Right cardiac atrium (tissue), 5 donors: Measurements from ENCODE around the gene TRIM61. TPM values are rescaled to one million over a fixed set of nuclear protein-coding genes. Genes with fewer than 3 reads are reported as not detected.
"Not testable (repeated sequence)": the region's sequence is repeated elsewhere in the genome, so short reads cannot be mapped to it uniquely, and the experiment has no call there.

Source experiments
- ATAC-seq, 2 donors: fragments of 200-7000 bp; cut with Tn5 transposase; one replicate each; pipeline versions ENCODE4 v1.8.0 to v1.9.1; 2020; ENCODE audit warnings: moderate library complexity in 2 of 2, mild to moderate bottlenecking in 1 of 2
- DNase-seq, 3 donors: peaks; one replicate each; pipeline ENCODE4 v3.0.0-alpha.2; 2020
- H3K27ac ChIP-seq: one replicate; pipeline ENCODE4 v1.5.1; 2013; ENCODE audit warnings: mild to moderate bottlenecking, low read length, control low read depth, moderate library complexity
- H3K27me3 ChIP-seq: one replicate; pipeline ENCODE4 v1.6.1; 2013; ENCODE audit not compliant: control insufficient read depth, insufficient read depth
- H3K4me1 ChIP-seq: one replicate; pipeline ENCODE4 v1.6.1; 2013; ENCODE audit warnings: low read length; ENCODE audit not compliant: control insufficient read depth, insufficient read depth
- H3K4me3 ChIP-seq: one replicate; pipeline ENCODE4 v1.5.1; 2013; ENCODE audit warnings: low read length, control low read depth
- H3K9me3 ChIP-seq: one replicate; pipeline ENCODE4 v1.6.1; 2013; ENCODE audit warnings: low read length; ENCODE audit not compliant: control insufficient read depth
- WGBS: extraction: QIAGEN DNeasy Blood & Tissue Kit; methylation state at CpG from one replicate; pipeline ENCODE4 v1.1.7; 2013; 5-methylcytosine and 5-hydroxymethylcytosine counted together
- intact Hi-C, 4 donors: fragments of 100-400 bp; cut with DNase I; formaldehyde crosslinking; loops; one replicate each; pipeline versions ENCODE4 v1.11.0 to v1.14.0; 2022 to 2023
- polyA plus RNA-seq: library from polyadenylated mRNA; stranded (reverse); fragments of 200-250 nt; gene quantifications from one replicate; pipeline ENCODE4 v1.2.3, GENCODE V29; 2013
- total RNA-seq, 4 donors: library from RNA; stranded (reverse); fragmentation: NEBNext Ultra II Directional; extraction: Animal tissue kit (Norgen Biotek cat#: 25700); gene quantifications; one replicate each; pipeline ENCODE4 v1.2.1, GENCODE V29; 2021
- donor health status: healthy with polysubstance abuse.
- donor health status: DM: no; HTN: yes; CAD: no.
- donor health status: DM: no; HTN: no; CAD: no.
- donor health status: DM: no; HTN: yes; CAD: no; lungs with severe emphysema.
- donor health status: DM: yes; HTN: yes; CAD: no.

The TRIM61 gene
- total and polyA plus RNA-seq, 5 donors, result 2.3 to 4.2 (median 3.2) TPM

DNA sequence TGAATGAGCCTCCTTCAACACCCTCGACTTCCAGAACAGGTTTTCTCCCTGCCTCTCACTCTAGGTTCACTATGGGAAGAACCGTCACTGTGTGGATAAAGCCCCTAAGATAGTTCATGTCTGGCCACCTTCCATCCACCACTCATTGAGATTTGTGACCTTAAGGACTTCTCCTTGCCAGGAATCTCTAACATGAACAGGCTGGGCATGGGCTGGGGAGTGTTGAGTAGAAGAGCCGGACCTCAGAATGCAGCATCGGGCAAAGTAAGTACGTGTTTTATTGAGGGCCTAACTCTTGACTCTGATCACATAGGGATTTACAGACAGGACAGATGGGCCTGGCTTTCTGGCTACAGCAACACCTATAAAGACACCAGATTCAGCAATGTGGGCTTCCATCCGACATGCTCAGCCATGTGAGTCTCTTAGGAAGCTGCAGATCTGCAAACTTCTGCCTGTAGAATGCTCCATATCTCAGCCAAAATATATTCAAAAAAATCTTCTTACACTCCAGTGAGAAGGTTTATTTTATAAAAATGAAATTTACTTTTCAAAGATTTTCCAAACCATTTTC lies 28.0 kb upstream of the TRIM61 start:
- no peaks in the 10 kb centered on the region for H3K27me3 ChIP-seq

DNA sequence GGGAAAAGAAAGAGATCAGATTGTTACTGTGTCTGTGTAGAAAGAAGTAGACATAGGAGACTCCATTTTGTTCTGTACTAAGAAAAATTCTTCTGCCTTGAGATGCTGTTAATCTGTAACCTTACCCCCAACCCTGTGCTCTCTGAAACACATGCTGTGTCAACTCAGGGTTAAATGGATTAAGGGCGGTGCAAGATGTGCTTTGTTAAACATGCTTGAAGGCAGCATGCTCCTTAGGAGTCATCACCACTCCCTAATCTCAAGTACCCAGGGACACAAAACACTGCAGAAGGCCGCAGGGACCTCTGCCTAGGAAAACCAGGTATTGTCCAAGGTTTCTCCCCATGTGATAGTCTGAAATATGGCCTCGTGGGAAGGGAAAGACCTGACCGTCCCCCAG lies 24.5 kb upstream of the TRIM61 start:
- DNase-seq, H3K27me3 ChIP-seq, H3K9me3 ChIP-seq, intact Hi-C loops, H3K4me1 ChIP-seq, ATAC-seq, H3K4me3 ChIP-seq, H3K27ac ChIP-seq: not testable (repeated sequence)
- 58% methylated on average over 4 of the region's 4 CpGs for WGBS

More for the DNA sequence above, 28.0 kb upstream of the TRIM61 start:
- no peaks in the 10 kb centered on the region for H3K4me1 ChIP-seq
- WGBS, result 77% methylated on average over 6 of the region's 6 CpGs
- intact Hi-C loops, result no loop called here
- ATAC-seq (no peak), DNase-seq (no peak)
- no peak overlapping the region for H3K4me3 ChIP-seq
- no peak overlapping the region for H3K27ac ChIP-seq
- no peaks in the 10 kb centered on the region for H3K9me3 ChIP-seq

DNA sequence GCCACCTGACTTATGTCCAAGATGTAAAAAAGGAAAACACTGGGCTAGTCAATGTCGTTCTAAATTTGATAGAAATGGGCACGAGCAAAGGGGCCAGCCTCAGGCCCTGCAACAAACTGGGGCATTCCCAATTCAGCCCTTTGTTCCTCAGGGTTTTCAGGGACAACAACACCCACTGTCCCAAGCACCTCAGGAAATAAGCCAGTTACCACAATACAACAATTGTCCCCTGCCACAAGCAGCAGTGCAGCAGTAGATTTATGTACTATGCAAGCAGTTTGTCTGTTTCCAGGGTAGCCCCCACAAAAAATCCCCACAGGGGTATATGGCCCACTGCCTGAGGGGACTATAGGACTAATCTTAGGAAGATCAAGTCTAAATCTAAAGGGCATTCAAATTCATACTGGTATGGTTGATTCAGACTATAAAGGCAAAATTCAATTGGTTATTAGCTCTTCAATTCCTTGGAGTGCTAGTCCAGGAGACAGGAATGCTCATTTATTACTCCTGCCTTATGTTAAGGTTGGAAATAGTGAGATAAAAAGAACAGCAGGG lies 21.1 kb upstream of the TRIM61 start:
- H3K27me3 ChIP-seq, H3K27ac ChIP-seq, DNase-seq, intact Hi-C loops, H3K4me1 ChIP-seq, H3K9me3 ChIP-seq, ATAC-seq, H3K4me3 ChIP-seq: not testable (repeated sequence)
- WGBS, result 70% methylated on average over 2 of the region's 2 CpGs

DNA sequence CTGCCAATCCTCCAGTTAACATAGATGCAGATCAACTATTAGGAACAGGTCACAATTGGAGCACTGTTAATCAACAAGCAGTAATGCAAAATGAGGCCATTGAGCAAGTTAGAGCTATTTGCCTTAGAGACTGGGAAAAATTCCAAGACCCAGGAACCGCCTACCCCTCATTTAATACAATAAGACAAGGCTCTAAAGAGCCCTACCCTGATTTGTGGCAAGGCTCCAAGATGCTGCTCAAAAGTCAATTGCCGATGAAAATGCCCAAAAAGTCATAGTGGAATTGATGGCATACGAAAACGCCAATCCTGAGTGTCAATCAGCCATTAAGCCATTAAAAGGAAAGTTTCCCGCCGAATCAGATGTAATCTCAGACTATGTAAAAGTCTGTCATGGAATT lies 20.5 kb upstream of the TRIM61 start:
- ATAC-seq, result no peak
- no peaks in the 10 kb centered on the region for H3K9me3 ChIP-seq
- 71% methylated on average over 6 of the region's 6 CpGs for WGBS
- H3K27ac ChIP-seq, result no peak overlapping the region
- no peaks in the 10 kb centered on the region for H3K27me3 ChIP-seq
- intact Hi-C loops, result no loop called here
- H3K4me3 ChIP-seq, result no peak overlapping the region
- no peak for DNase-seq
- H3K4me1 ChIP-seq, result no peaks in the 10 kb centered on the region

DNA sequence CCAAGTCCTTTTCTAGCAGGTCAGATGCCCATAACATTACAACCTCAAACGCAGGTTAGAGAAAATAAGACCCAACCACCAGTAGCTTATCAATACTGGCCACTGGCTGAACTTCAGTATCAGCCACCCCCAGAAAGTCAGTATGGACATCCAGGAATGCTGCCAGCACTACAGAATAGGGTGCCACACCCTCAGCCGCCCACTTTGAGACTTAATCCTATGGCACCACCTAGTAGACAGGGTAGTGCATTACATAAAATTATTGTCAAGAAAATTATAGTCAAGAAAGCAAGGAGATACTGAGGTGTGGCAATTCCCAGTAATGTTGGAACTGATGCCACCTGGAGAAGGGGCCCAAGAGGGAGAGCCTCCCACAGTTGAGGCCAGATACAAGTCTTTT lies 19.9 kb upstream of the TRIM61 start:
- intact Hi-C loops, result no loop called here
- Histone ChIP-seq H3K4me3 (no peak overlapping the region), H3K4me1 (no peaks in the 10 kb centered on the region), H3K9me3 (no peaks in the 10 kb centered on the region), H3K27ac (no peak overlapping the region), H3K27me3 (no peaks in the 10 kb centered on the region)
- DNase-seq, result no peak
- no peak for ATAC-seq
- WGBS, result 74% methylated on average over 2 of the region's 2 CpGs

DNA sequence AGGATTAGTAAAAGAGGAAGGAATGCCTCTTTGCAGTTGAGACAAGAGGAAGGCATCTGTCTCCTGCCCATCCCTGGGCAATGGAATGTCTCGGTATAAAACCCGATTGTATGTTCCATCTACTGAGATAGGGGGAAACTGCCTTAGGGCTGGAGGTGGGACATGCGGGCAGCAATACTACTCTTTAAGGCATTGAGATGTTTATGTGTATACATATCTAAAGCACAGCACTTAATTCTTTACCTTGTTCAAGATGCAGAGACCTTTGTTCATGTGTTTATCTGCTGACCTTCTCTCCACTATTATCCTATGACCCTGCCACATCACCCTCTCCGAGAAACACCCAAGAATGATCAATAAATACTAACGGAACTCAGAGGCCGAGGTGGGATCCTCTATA lies 18.7 kb upstream of the TRIM61 start:
- H3K9me3 ChIP-seq, H3K27me3 ChIP-seq, H3K4me1 ChIP-seq, DNase-seq, H3K4me3 ChIP-seq, ATAC-seq, H3K27ac ChIP-seq, intact Hi-C loops: not testable (repeated sequence)
- 83% methylated on average over 6 of the region's 6 CpGs for WGBS

DNA sequence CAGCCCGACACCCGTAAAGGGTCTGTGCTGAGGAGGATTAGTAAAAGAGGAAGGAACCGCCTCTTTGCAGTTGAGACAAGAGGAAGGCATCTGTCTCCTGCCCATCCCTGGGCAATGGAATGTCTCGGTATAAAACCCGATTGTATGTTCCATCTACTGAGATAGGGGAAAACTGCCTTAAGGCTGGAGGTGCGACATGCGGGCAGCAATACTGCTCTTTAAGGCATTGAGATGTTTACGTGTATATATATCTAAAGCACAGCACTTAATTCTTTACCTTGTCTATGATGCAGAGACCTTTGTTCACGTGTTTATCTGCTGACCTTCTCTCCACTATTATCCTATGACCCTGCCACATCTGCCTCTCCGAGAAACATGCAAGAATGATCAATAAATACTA lies 13.3 kb upstream of the TRIM61 start:
- DNase-seq, intact Hi-C loops, ATAC-seq, H3K9me3 ChIP-seq, H3K4me1 ChIP-seq, H3K27ac ChIP-seq, H3K4me3 ChIP-seq, H3K27me3 ChIP-seq: not testable (repeated sequence)
- 78% methylated on average over 10 of the region's 10 CpGs for WGBS

DNA sequence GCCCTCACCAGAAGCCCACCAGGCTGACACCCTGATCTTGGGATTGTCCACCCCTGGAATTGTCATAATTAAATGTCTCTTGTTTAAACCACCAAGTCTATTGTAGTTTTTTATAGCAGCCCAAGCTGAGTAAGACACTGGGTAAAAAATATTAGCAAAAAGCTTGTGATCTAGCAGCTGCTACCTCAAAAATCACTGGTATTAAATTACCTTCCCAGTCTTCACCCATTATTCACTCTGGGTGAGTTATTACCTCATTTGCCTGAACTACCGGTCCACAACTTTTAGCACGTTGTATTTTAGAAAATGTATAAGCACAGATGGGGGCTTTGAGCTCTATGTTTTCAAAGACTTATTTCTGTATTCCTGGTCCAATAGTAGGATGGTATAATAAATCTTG lies 12.0 kb upstream of the TRIM61 start:
- H3K4me3 ChIP-seq, result no peak overlapping the region
- no peak for ATAC-seq
- intact Hi-C loops, result no loop called here
- WGBS, result 85% methylated on average over 2 of the region's 2 CpGs
- H3K4me1 ChIP-seq, result no peaks in the 10 kb centered on the region
- H3K27ac ChIP-seq, result no peak overlapping the region
- no peak for DNase-seq
- no peaks in the 10 kb centered on the region for H3K27me3 ChIP-seq
- H3K9me3 ChIP-seq, result no peaks in the 10 kb centered on the region

DNA sequence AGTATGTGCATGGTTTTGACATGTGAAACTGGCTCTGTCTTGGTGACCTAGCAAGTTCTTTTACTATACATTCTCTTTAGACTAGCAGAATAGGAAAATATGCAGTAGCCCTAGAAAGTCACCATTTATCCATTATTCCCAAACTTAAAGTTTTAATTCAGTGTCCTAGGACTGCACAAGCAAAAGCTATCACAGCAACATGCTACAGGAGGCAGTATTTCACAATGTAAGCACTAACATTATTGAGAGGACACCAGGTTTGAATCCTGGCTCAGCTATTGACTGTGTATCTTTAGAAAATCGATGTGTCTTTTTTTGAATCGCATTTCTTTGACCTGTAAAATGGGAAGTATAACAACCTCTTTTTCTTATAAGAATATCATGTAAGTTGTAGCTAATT lies 5.5 kb downstream of the TRIM61 start:
- WGBS, result 91% methylated on average over 2 of the region's 2 CpGs
- intact Hi-C loops, H3K4me3 ChIP-seq, H3K27ac ChIP-seq, H3K27me3 ChIP-seq, H3K4me1 ChIP-seq, DNase-seq, H3K9me3 ChIP-seq, ATAC-seq: not testable (repeated sequence)

DNA sequence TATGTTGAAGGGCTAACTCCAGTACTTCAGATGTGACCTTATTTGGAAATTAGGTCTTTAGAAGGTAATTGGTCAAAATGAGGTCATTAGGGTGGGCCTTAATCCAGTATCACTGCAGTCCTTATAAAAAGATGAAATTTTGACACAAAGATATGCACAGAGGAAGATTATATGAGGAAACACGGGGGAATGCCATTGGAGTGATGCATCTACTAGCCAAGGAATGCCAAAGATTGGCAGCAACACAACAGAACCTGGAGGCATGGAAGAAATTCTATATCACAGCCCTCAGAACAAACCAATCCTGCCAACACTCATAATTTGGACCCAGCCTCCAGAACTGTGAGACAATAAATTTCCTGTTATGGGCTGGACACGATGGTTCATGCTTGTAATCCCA lies 17.6 kb downstream of the TRIM61 start:
- ATAC-seq (no peak), DNase-seq (no peak)
- WGBS, result 79% methylated on average over 2 of the region's 2 CpGs
- Histone ChIP-seq H3K9me3 (no peaks in the 10 kb centered on the region), H3K4me3 (no peak overlapping the region), H3K4me1 (no peaks in the 10 kb centered on the region), H3K27ac (no peak overlapping the region), H3K27me3 (no peaks in the 10 kb centered on the region)
- intact Hi-C loops, result no loop called here

DNA sequence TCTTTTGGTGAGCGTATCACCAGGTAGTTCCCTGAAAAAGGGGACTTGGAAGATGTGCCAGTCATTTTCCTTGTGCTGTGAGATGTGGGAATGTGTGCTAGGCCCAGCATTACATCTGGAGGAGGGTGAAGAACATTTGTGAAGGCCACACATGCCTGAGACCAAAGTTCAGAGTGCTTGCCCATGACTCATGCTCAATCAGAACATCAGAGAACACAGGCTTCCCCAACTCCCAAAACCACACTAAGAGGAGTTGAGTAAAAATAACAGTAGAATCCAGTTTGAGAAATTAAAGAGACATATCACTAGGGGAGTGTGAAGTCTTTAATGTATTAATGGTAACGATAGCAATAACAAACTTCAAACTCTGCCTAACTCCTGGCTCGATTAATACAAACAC lies 18.0 kb downstream of the TRIM61 start:
- H3K4me1 ChIP-seq, H3K9me3 ChIP-seq, intact Hi-C loops, H3K27ac ChIP-seq, DNase-seq, H3K4me3 ChIP-seq, ATAC-seq, H3K27me3 ChIP-seq: not testable (repeated sequence)
- WGBS, result 93% methylated on average over 2 of the region's 3 CpGs
